WTC11 (cell line): ENCODE results near the gene CHST3. TPM values are rescaled to one million over a fixed set of nuclear protein-coding genes. Genes with fewer than 3 reads are reported as not detected.

ENCODE experiments used
- ATAC-seq: fragments of 200-7000 bp; cut with Tn5 transposase; 2 replicates; pipeline ENCODE4 v1.10.0; 2021; ENCODE audit warnings: mild to moderate bottlenecking, moderate library complexity
- CTCF ChIA-PET: fragments of 300-600 bp; sonication (Branson Sonifier 250); formaldehyde crosslinking; loops from one replicate; lab custom pipeline; 2021; ENCODE audit warnings: antibody characterized with exemption; lab: Charles Lee
- POLR2A ChIA-PET: fragments of 350-600 bp; sonication (Branson Sonifier 250); formaldehyde crosslinking; loops from one replicate; lab custom pipeline; 2021; ENCODE audit warnings: antibody characterized with exemption; lab: Charles Lee
- DNase-seq: peaks from one replicate; pipeline ENCODE4 v3.0.0; 2021; ENCODE audit warnings: low spot score
- H3K27ac Mint-ChIP-seq: 2 replicates; pipeline ENCODE4 v1.8.0; 2021; ENCODE audit warnings: mixed read lengths
- H3K27me3 Mint-ChIP-seq: 2 replicates; pipeline ENCODE4 v1.8.0; 2021; ENCODE audit warnings: low read depth, mild to moderate bottlenecking, moderate library complexity, mixed read lengths
- H3K36me3 Mint-ChIP-seq: 2 replicates; pipeline ENCODE4 v1.8.0; 2021; ENCODE audit warnings: mixed read lengths
- H3K4me1 Mint-ChIP-seq: 2 replicates; pipeline ENCODE4 v1.8.0; 2022; ENCODE audit warnings: mixed read lengths
- H3K4me3 Mint-ChIP-seq: 2 replicates; pipeline ENCODE4 v1.8.0; 2021; ENCODE audit warnings: mild to moderate bottlenecking, moderate library complexity, mixed read lengths
- H3K9me3 Mint-ChIP-seq: 2 replicates; pipeline ENCODE4 v1.8.0; 2021; ENCODE audit warnings: mixed read lengths
- ATF1 ChIP-seq: sonication (generic); formaldehyde crosslinking; IDR thresholded peaks from 2 replicates; pipeline ENCODE4 v1.8.1; 2023; ENCODE audit warnings: mild to moderate bottlenecking, moderate library complexity, missing genetic modification reagents
- EMX1 ChIP-seq: fragments of 250-450 bp; sonication (Bioruptor Pico); IDR thresholded peaks from 2 replicates; pipeline ENCODE4 v1.8.0; 2021; ENCODE audit warnings: mild to moderate bottlenecking
- FOXJ3 ChIP-seq: sonication (generic); formaldehyde crosslinking; IDR thresholded peaks from 2 replicates; pipeline ENCODE4 v1.9.0; 2021; ENCODE audit warnings: missing genetic modification reagents, mild to moderate bottlenecking, borderline replicate concordance
- FOXP1 ChIP-seq: sonication (generic); formaldehyde crosslinking; IDR thresholded peaks from 2 replicates; pipeline ENCODE4 v1.8.0; 2022; ENCODE audit warnings: missing genetic modification reagents, mild to moderate bottlenecking, moderate library complexity, borderline replicate concordance
- GRHL2 ChIP-seq: fragments of 250-450 bp; sonication (Bioruptor Pico); IDR thresholded peaks from 2 replicates; pipeline ENCODE4 v1.8.0; 2022; ENCODE audit warnings: mild to moderate bottlenecking, moderate library complexity; ENCODE audit not compliant: insufficient replicate concordance, severe bottlenecking
- HMGXB4 ChIP-seq: sonication (generic); formaldehyde crosslinking; IDR thresholded peaks from 2 replicates; pipeline ENCODE4 v1.8.1; 2023; ENCODE audit warnings: mild to moderate bottlenecking, moderate library complexity, missing genetic modification reagents
- JUN ChIP-seq: sonication (generic); formaldehyde crosslinking; IDR thresholded peaks from 2 replicates; pipeline ENCODE4 v1.8.0; 2023; ENCODE audit warnings: mild to moderate bottlenecking, missing genetic modification reagents
- KAT7 ChIP-seq: sonication (generic); formaldehyde crosslinking; IDR thresholded peaks from 2 replicates; pipeline ENCODE4 v1.8.1; 2023; ENCODE audit warnings: missing genetic modification reagents, mild to moderate bottlenecking, borderline replicate concordance
- MLX ChIP-seq: sonication (generic); formaldehyde crosslinking; IDR thresholded peaks from 2 replicates; pipeline ENCODE4 v1.8.1; 2023; ENCODE audit warnings: mild to moderate bottlenecking, missing genetic modification reagents, moderate library complexity
- NFE2L1 ChIP-seq: sonication (generic); formaldehyde crosslinking; IDR thresholded peaks from 2 replicates; pipeline ENCODE4 v1.8.1; 2023; ENCODE audit warnings: missing genetic modification reagents
- NFYB ChIP-seq: sonication (generic); formaldehyde crosslinking; conservative IDR thresholded peaks from 2 replicates; pipeline ENCODE4 v1.8.0; 2022; ENCODE audit warnings: low read depth, missing genetic modification reagents
- NR1H2 ChIP-seq: sonication (generic); formaldehyde crosslinking; IDR thresholded peaks from 2 replicates; pipeline ENCODE4 v1.9.0; 2021; ENCODE audit warnings: mild to moderate bottlenecking, moderate library complexity, missing genetic modification reagents
- OVOL2 ChIP-seq: fragments of 250-450 bp; sonication (Bioruptor Pico); IDR thresholded peaks from 2 replicates; pipeline ENCODE4 v1.9.0; 2021; ENCODE audit warnings: mild to moderate bottlenecking, borderline replicate concordance
- RORB ChIP-seq: fragments of 250-450 bp; sonication (Bioruptor Pico); IDR thresholded peaks from 2 replicates; pipeline ENCODE4 v1.9.0; 2021; ENCODE audit warnings: mild to moderate bottlenecking
- ZBTB21 ChIP-seq: sonication (generic); formaldehyde crosslinking; IDR thresholded peaks from 2 replicates; pipeline ENCODE4 v1.8.1; 2023; ENCODE audit warnings: mild to moderate bottlenecking, missing genetic modification reagents, borderline replicate concordance
- ZNF121 ChIP-seq: sonication (generic); formaldehyde crosslinking; IDR thresholded peaks from 2 replicates; pipeline ENCODE4 v1.8.0; 2023; ENCODE audit warnings: missing genetic modification reagents
- ZNF232 ChIP-seq: sonication (generic); formaldehyde crosslinking; IDR thresholded peaks from 2 replicates; pipeline ENCODE4 v1.8.0; 2022; ENCODE audit warnings: mild to moderate bottlenecking, missing genetic modification reagents
- ZNF396 ChIP-seq: fragments of 250-450 bp; sonication (Bioruptor Pico); IDR thresholded peaks from 2 replicates; pipeline ENCODE4 v1.8.0; 2021; ENCODE audit warnings: mild to moderate bottlenecking, moderate library complexity, borderline replicate concordance
- ZNF671 ChIP-seq: fragments of 250-450 bp; sonication (Bioruptor Pico); IDR thresholded peaks from 2 replicates; pipeline ENCODE4 v1.8.0; 2021; ENCODE audit warnings: mild to moderate bottlenecking
- ZSCAN18 ChIP-seq: fragments of 250-450 bp; sonication (Bioruptor Pico); IDR thresholded peaks from 2 replicates; pipeline ENCODE4 v2.1.2; 2022; ENCODE audit warnings: mild to moderate bottlenecking, moderate library complexity
- total RNA-seq: library from RNA; stranded (reverse); gene quantifications from 3 replicates; pipeline ENCODE4 v1.2.3, GENCODE V29; 2021
- TF ChIP-seq, protein P1 (sequence below): fragments of 250-450 bp; sonication (Bioruptor Pico); IDR thresholded peaks from 2 replicates; pipeline ENCODE4 v1.9.0; 2021; ENCODE audit warnings: mild to moderate bottlenecking
- TF ChIP-seq, protein P2 (sequence below): sonication (generic); formaldehyde crosslinking; IDR thresholded peaks from 2 replicates; pipeline ENCODE4 v1.8.1; 2022; ENCODE audit warnings: low read depth, missing genetic modification reagents, borderline replicate concordance

The CHST3 gene
- total RNA-seq, 1 experiment from 2014 or later, result 7.0 TPM

GRCh38 chr10:72008096-72008981 lies 44.1 kb downstream of the CHST3 start:
- ATAC-seq, result no peak
- CTCF ChIA-PET, result no interaction called here
- no peak for TF ChIP-seq MLX (CRISPR knock-in tag)
- no peak for TF ChIP-seq ATF1 (CRISPR knock-in tag)
- TF ChIP-seq, protein P1, sequence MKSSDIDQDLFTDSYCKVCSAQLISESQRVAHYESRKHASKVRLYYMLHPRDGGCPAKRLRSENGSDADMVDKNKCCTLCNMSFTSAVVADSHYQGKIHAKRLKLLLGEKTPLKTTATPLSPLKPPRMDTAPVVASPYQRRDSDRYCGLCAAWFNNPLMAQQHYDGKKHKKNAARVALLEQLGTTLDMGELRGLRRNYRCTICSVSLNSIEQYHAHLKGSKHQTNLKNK (CRISPR knock-in tag), result no peak
- TF ChIP-seq, all 79 proteins: peak for 0
- Mint-ChIP-seq H3K4me1 (peaks cover 3% of the 10 kb centered on the region; the same call in 1 of the 2 replicates), H3K4me3 (no peak overlapping the region), H3K27me3 (no peaks in the 10 kb centered on the region), H3K9me3 (no peaks in the 10 kb centered on the region), H3K36me3 (no peaks in the 10 kb centered on the region), H3K27ac (peak overlapping the region; percentile 63)
- DNase-seq, result no peak
- POLR2A ChIA-PET, result no interaction called here

GRCh38 chr10:72009051-72009424 lies 44.8 kb downstream of the CHST3 start:
- ChIA-PET POLR2A (no interaction called here), CTCF (interaction anchor here (1.7 kb wide), 1 partner anchor 40 kb away, joined by 7 read pairs; no protein-coding TSS in a partner anchor)
- TF ChIP-seq KAT7 (CRISPR knock-in tag) (no peak), NR1H2 (CRISPR knock-in tag) (no peak), ZBTB21 (CRISPR knock-in tag) (no peak), FOXJ3 (CRISPR knock-in tag) (no peak), ZNF671 (CRISPR knock-in tag) (no peak), GRHL2 (CRISPR knock-in tag) (no peak), ZNF121 (no peak), RORB (CRISPR knock-in tag) (no peak), JUN (no peak), FOXP1 (CRISPR knock-in tag) (no peak), OVOL2 (CRISPR knock-in tag) (no peak), NFYB (CRISPR knock-in tag) (no peak), HMGXB4 (CRISPR knock-in tag) (no peak), ZSCAN18 (CRISPR knock-in tag) (no peak), ZNF396 (no peak), ZNF232 (CRISPR knock-in tag) (no peak), EMX1 (CRISPR knock-in tag) (no peak), NFE2L1 (no peak), ATF1 (CRISPR knock-in tag) (no peak)
- TF ChIP-seq, protein P2, sequence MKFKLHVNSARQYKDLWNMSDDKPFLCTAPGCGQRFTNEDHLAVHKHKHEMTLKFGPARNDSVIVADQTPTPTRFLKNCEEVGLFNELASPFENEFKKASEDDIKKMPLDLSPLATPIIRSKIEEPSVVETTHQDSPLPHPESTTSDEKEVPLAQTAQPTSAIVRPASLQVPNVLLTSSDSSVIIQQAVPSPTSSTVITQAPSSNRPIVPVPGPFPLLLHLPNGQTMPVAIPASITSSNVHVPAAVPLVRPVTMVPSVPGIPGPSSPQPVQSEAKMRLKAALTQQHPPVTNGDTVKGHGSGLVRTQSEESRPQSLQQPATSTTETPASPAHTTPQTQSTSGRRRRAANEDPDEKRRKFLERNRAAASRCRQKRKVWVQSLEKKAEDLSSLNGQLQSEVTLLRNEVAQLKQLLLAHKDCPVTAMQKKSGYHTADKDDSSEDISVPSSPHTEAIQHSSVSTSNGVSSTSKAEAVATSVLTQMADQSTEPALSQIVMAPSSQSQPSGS (CRISPR knock-in tag), result no peak
- Mint-ChIP-seq H3K9me3 (no peaks in the 10 kb centered on the region), H3K27ac (peak overlapping the region; percentile 63), H3K4me3 (no peak overlapping the region), H3K4me1 (peaks cover 3% of the 10 kb centered on the region; the same call in 1 of the 2 replicates), H3K36me3 (no peaks in the 10 kb centered on the region), H3K27me3 (no peaks in the 10 kb centered on the region)
- ATAC-seq (no peak), DNase-seq (no peak)
